GM10266 (cell line): Measurements from ENCODE around the gene VAV2.

ENCODE experiments used
- DNase-seq: peaks from one replicate; pipeline ENCODE4 v3.0.0; 2012; ENCODE audit errors: extremely low spot score
- TF ChIP-seq, protein P1 (sequence below): IDR thresholded peaks from 2 replicates; pipeline ENCODE4 v1.5.1; 2012; ENCODE audit warnings: mild to moderate bottlenecking, low read depth; ENCODE audit not compliant: control insufficient read depth, insufficient read depth; ENCODE audit errors: missing control alignments

The VAV2 gene

DNA sequence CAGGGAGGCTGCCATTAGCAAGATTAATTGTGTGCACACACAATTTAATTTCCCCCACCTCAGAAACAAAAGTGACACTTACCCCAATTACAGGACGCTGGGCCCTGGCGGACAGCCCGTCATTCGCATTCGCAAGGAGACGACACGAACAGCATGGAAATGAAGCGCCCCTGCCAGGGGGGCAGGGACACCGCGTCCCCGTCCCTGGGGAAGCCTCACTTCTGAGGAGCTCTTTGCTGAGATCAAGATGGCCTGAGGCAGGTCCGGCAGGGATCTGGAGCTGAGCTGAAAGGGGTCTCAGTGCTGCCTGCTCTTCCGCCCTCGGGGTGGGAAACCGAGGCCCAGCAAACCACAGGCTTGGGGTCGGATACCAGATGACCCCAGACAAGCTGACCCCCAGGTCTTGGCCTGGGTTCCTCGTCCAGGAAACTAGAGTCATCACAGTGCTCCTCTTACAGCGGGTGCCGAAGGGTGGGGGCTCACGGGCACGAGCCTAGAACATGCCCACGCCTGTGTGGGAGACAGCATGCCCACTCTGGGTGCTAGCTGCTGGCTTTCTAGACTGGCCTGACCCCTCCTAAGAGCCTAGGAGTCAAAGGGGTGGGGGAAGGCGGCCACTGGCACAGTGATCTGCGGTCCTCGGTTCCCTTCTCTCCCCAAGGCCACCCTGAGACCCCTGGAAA is 103.2 kb downstream of the VAV2 start:
- DNase-seq = no peak
- TF ChIP-seq, protein P1, sequence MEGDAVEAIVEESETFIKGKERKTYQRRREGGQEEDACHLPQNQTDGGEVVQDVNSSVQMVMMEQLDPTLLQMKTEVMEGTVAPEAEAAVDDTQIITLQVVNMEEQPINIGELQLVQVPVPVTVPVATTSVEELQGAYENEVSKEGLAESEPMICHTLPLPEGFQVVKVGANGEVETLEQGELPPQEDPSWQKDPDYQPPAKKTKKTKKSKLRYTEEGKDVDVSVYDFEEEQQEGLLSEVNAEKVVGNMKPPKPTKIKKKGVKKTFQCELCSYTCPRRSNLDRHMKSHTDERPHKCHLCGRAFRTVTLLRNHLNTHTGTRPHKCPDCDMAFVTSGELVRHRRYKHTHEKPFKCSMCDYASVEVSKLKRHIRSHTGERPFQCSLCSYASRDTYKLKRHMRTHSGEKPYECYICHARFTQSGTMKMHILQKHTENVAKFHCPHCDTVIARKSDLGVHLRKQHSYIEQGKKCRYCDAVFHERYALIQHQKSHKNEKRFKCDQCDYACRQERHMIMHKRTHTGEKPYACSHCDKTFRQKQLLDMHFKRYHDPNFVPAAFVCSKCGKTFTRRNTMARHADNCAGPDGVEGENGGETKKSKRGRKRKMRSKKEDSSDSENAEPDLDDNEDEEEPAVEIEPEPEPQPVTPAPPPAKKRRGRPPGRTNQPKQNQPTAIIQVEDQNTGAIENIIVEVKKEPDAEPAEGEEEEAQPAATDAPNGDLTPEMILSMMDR = no peak

DNA sequence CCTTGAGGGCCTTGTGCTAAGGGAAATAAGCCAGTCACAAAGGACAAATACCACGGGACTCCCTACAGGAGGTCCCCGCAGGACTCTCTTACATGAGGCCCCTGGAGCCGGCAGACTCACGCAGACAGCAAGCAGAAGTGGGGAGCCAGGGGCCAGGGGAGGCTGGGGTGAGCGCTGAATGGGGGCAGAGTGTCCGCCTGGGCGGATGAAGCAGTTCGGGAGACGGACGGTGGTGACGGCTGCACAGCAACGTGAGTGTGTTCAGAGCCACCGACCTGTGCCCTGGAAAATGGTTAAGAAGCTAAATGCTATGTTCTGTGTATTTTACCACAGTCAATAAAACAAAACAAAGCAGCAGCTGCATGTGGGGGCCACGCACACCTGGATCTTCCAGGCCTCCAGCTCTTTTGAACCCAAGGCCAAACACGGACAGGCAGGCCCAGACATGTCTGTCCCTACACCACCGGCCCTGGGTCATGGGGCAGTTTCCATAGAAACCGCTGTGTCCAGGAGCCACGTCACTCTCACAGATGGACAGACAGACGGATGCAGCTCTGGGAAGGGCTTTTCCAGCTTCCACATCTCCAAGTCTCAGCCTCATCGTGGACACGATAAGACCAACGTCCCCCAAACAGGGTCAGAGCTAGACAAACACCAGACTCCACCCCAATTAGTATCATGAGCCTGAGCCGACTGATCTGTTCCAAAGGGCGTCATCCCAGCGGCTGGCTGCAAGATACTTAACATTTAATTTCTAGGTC is 103.9 kb downstream of the VAV2 start:
- DNase-seq = no peak
- TF ChIP-seq, protein P1 = no peak

DNA sequence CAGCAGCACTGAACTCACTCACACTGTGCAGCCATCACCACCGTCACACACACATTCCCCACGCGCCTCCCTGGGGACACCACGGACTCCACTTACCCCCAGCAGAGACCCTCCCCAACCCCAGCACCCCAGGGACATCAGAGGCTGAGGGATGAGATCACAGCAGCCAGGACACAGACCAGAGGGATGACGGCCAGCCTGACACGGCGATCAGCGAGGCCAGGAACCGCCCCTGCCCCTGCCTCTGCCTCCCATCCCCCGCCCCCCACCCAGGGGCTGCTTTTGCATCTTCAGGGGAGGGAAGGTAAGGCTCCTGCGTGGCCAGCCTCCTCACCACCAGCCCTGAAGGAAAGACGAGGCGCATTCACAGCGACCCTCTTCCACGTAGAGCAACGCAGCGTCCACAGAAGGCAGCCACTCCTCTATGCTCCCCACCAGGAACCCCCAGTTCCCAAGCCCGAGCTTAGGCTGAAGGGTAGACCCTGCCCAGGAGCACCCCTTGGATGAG is 104.5 kb downstream of the VAV2 start:
- no peak for DNase-seq

DNA sequence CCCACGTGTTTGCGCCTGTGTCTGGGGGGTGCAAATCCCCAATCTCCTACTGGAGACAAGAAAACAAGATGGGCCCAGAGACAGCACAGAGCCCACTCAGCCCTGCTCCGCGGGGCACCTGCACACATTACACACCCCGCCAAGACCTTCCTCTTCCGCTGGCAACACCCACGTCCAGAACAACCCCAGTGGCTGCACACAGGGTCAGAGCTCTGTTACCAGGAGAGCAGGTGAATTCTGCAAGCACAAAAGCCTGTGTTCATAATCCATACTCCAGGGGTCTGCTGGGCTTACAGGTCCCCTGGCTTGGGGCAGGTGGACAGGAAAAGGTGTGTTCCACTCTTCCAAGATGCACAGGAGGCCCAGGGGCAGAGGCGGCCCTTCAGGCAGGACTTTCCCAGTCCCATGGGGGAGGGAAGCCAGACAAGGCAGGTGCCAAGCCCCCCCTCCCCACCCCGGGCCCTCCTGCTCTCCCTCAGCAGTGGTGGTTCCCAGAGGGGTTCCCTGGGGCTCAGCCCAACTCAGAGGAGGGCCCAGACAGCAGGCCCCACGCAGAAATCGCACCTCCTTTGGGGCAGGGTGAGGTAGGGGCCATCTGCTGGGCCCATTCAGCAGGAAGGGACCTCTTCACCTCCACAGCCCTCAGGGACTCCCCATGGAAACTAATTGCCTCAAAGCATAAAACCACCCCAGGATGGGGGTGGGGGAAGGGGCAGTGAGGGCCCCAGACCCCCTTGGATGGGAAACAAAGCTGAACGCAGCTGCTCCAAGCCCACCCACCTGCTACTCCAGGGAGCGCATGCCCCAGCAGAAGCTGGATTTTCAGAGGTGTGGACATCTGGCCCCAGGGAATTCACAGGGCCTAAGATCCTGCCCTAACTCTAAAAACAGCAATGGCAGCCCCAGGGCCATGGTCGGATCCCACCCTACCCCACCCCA is 105.3 kb downstream of the VAV2 start:
- DNase-seq = no peak

More for the DNA sequence above, 104.5 kb downstream of the VAV2 start:
- TF ChIP-seq, protein P1 = no peak

GRCh38 chr9:133884907-133885744 is 107.0 kb downstream of the VAV2 start:
- no peak for DNase-seq
- TF ChIP-seq, protein P1 = no peak

More for the DNA sequence above, 105.3 kb downstream of the VAV2 start:
- TF ChIP-seq, protein P1 = no peak
